ENCODE measurements around the gene RAB17. TPM values are rescaled to one million over a fixed set of nuclear protein-coding genes. Genes with fewer than 3 reads are reported as not detected.

RAB17 gene
- total RNA-seq, 1 experiment from 2014 or later: 41.8 TPM

DNA sequence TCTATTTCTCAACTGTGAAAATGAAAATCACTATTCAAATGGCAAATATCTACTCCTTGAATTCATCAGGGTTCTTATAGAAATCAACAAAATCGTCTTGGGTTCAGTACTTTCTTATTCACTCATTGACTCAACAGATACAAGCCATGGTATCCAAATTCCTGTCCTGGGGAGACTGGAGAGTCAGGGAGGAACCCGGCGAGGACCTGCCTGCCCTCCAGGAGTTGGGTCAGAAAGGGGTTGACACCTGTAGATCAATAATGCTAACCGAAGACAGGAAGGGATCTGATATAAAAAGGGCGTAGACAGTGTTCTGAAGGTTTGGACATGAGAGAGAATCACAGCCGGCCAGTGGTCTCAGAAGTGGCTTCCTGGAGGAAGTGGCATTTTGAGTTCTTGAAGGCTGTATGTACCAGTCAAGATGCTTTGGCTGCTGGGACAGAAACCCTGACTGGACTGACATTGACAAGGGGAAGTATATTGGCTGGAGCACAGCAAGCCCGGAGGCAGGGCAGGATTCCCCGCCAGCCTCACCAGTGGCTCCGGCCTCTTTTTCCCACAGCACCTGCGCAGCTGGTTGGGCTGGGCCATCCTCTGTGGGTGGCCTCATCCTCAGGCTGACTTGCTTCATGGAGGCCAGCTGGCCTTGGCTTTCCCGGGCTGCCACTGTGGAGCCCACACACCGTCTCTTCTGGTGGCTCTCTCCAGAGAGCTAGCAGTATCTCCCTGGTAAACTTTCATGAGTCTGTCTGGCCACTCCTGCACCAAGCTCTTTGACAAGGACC, 39.9 kb upstream of the RAB17 start (continued):
- no peak for TF ChIP-seq CTCF (IDR thresholded peaks at IDR 0.05 in 2 of 3, conservative IDR thresholded peaks at IDR 0.05 in 1 of 3; ENCODE audit: borderline replicate concordance in 1 of 3, insufficient read depth in 1 of 3, low read depth in 2 of 3, low read length in 2 of 3)
- TF ChIP-seq YY1 (IDR thresholded peaks at IDR 0.05; ENCODE audit: extremely low read depth, insufficient replicate concordance, low read depth, low read length): no peak

- intact Hi-C loops (cut with micrococcal nuclease): no loop called here
- DNase-seq (ENCODE audit: low read depth, low spot score): no peak
- Histone ChIP-seq H3K36me3 (ENCODE audit: control insufficient read depth in 1 of 2, insufficient read depth in 2 of 2, low read length in 2 of 2) (no peaks in the 10 kb centered on the region), H3K4me3 (replicated peaks in 1 of 2; ENCODE audit: low read depth in 1 of 2, low read length in 2 of 2) (no peak overlapping the region), H2AFZ (ENCODE audit: low read depth, low read length, poor library complexity, severe bottlenecking) (no peak overlapping the region), H3K79me2 (ENCODE audit: insufficient read depth, low read length) (no peaks in the 10 kb centered on the region), H3K4me1 (ENCODE audit: control insufficient read depth in 1 of 2, insufficient read depth in 2 of 2, low read length in 2 of 2) (no peaks in the 10 kb centered on the region), H3K9ac (ENCODE audit: low read length) (no peak overlapping the region), H3K27ac (ENCODE audit: low read depth, low read length) (no peak overlapping the region), H3K9me3 (ENCODE audit: control insufficient read depth in 1 of 2, insufficient read depth in 1 of 2, low read depth in 1 of 2, low read length in 2 of 2) (no peaks in the 10 kb centered on the region), H3K9me2 (ENCODE audit: insufficient read depth) (no peaks in the 10 kb centered on the region), H3K27me3 (ENCODE audit: insufficient read depth, low read length) (no peaks in the 10 kb centered on the region), H4K20me1 (ENCODE audit: insufficient read depth) (no peaks in the 10 kb centered on the region), H3K4me2 (ENCODE audit: low read length) (no peak overlapping the region)
- ChIA-PET POLR2A (no interaction called here), RAD21 (ENCODE audit: low non-redundant PET in 1 of 2, low total read pairs in 2 of 2, uncharacterized antibody in 2 of 2, unreplicated experiment in 2 of 2) (no interaction called here), CTCF (no interaction called here)
- BruUV-seq (replicated peaks): no TSS peak
- TF ChIP-seq SRF (IDR thresholded peaks at IDR 0.05; ENCODE audit: low read depth) (no peak), JUND (IDR thresholded peaks at IDR 0.05) (no peak), ZNF274 (IDR thresholded peaks at IDR 0.05; ENCODE audit: low read depth, low read length) (no peak), RAD21 (IDR thresholded peaks at IDR 0.05; ENCODE audit: low read depth) (no peak), ELF1 (IDR thresholded peaks at IDR 0.05; ENCODE audit: borderline replicate concordance, low read depth) (no peak), EZH2 (IDR thresholded peaks at IDR 0.05) (no peak), TCF7L2 (IDR thresholded peaks at IDR 0.05; ENCODE audit: borderline replicate concordance, extremely low read depth, insufficient read depth, insufficient read length) (no peak), YY1 (IDR thresholded peaks at IDR 0.05; ENCODE audit: extremely low read depth, insufficient replicate concordance, low read depth, low read length) (no peak)
- TF ChIP-seq, protein P1, sequence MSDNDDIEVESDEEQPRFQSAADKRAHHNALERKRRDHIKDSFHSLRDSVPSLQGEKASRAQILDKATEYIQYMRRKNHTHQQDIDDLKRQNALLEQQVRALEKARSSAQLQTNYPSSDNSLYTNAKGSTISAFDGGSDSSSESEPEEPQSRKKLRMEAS (IDR thresholded peaks at IDR 0.05): no peak
- ATAC-seq: no peak
These were observed 39.2 kb upstream of the RAB17 start for GRCh38 chr2:237629739-237630138.
